Neural cell (in vitro differentiated cells): Measurements from ENCODE around the gene CDH12.

ENCODE experiments used
- EP300 ChIP-seq: fragments of 450-650 bp; conservative IDR thresholded peaks from 2 replicates; pipeline ENCODE4 v1.6.1; 2014; ENCODE audit warnings: antibody characterized with exemption, mild to moderate bottlenecking, moderate library complexity; ENCODE audit not compliant: poor library complexity, severe bottlenecking
- EZH2 ChIP-seq: fragments of 200-600, 300-800 bp; shearing (Covaris generic), sonication (generic); IDR thresholded peaks from 2 replicates; pipeline ENCODE4 v1.6.1; 2014; ENCODE audit warnings: antibody characterized with exemption, low read length, borderline replicate concordance, mild to moderate bottlenecking; ENCODE audit not compliant: insufficient read depth, poor library complexity, severe bottlenecking
- POLR2AphosphoS5 ChIP-seq: IDR thresholded peaks from 2 replicates; pipeline ENCODE4 v1.6.1; 2012
- RAD21 ChIP-seq: fragments of 450-650 bp; conservative IDR thresholded peaks from 2 replicates; pipeline ENCODE4 v1.6.1; 2014; ENCODE audit warnings: antibody characterized with exemption, mild to moderate bottlenecking, moderate library complexity
- TAF1 ChIP-seq: IDR thresholded peaks from 2 replicates; pipeline ENCODE4 v1.6.1; 2012; ENCODE audit warnings: low read depth
- TF ChIP-seq, protein P1 (sequence below): fragments of 450-650 bp; IDR thresholded peaks from 2 replicates; pipeline ENCODE4 v1.5.1; 2014; ENCODE audit warnings: antibody characterized with exemption, mild to moderate bottlenecking, moderate library complexity; ENCODE audit not compliant: poor library complexity, severe bottlenecking

- TF ChIP-seq, protein P1, sequence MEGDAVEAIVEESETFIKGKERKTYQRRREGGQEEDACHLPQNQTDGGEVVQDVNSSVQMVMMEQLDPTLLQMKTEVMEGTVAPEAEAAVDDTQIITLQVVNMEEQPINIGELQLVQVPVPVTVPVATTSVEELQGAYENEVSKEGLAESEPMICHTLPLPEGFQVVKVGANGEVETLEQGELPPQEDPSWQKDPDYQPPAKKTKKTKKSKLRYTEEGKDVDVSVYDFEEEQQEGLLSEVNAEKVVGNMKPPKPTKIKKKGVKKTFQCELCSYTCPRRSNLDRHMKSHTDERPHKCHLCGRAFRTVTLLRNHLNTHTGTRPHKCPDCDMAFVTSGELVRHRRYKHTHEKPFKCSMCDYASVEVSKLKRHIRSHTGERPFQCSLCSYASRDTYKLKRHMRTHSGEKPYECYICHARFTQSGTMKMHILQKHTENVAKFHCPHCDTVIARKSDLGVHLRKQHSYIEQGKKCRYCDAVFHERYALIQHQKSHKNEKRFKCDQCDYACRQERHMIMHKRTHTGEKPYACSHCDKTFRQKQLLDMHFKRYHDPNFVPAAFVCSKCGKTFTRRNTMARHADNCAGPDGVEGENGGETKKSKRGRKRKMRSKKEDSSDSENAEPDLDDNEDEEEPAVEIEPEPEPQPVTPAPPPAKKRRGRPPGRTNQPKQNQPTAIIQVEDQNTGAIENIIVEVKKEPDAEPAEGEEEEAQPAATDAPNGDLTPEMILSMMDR: no peak
- TF ChIP-seq EZH2: no peak
- no peak for TF ChIP-seq TAF1
- TF ChIP-seq POLR2AphosphoS5: no peak
- peak; percentile 66 for TF ChIP-seq EP300
- TF ChIP-seq RAD21: no peak
Observed at GRCh38 chr5:22614486-22615094, 238.6 kb downstream of the CDH12 start.
